ENCODE data around the gene IGLON5. TPM values are rescaled to one million over a fixed set of nuclear protein-coding genes. Genes with fewer than 3 reads are reported as not detected.
A peak's percentile ranks its signal among the peaks of the same experiment; 100 is the strongest.

IGLON5 gene
- total RNA-seq, 6 donors from 2014 or later, result 0.09 to 0.10 TPM; not detected in 4

GRCh38 chr19:51372649-51373504 is 61.4 kb downstream of the IGLON5 start, which contains the start of gene NKG7:
NKG7 (minus strand) TSS chr19:51372654; CDS start chr19:51372535, 119 bp downstream.
- H3K4me3 ChIP-seq, result peak within 1 kb of the TSS in 3 of 4 donors; percentile 8 to 34 (median 20)
- WGBS, 2 donors, result 36 to 39% methylated on average over 7 to 9 of the region's 9 CpGs

GRCh38 chr19:51375504-51376221 is 64.2 kb downstream of the IGLON5 start:
- no peaks in the 10 kb centered on the region for H3K36me3 ChIP-seq
- H3K9me3 ChIP-seq, result no peaks in the 10 kb centered on the region
- H3K27me3 ChIP-seq, result no peaks in the 10 kb centered on the region
- TF ChIP-seq EP300 (IDR thresholded peaks at IDR 0.05), result no peak
- no peak for TF ChIP-seq POLR2AphosphoS5 (IDR thresholded peaks at IDR 0.05)
- TF ChIP-seq POLR2A (IDR thresholded peaks at IDR 0.05), result no peak
- TF ChIP-seq CTCF (IDR thresholded peaks at IDR 0.05), result no peak
- peaks cover 0 to 4% (median 0%) of the 10 kb centered on the region in 4 donors for H3K4me1 ChIP-seq
- H3K4me3 ChIP-seq, result no peak overlapping the region
- WGBS, 2 donors, result 42 to 79% methylated on average over 11 of the region's 11 CpGs
- ATAC-seq (ENCODE audit: low FRiP score in 2 of 2) (no peak), DNase-seq (no peak)
- H3K27ac ChIP-seq, result no peak overlapping the region

More at GRCh38 chr19:51372649-51373504, 61.4 kb downstream of the IGLON5 start, which contains the start of gene NKG7:
- peak in 1 of 2 donors; percentile 44 for DNase-seq
- H3K9me3 ChIP-seq, result no peaks in the 10 kb centered on the region
- TF ChIP-seq POLR2AphosphoS5 (IDR thresholded peaks at IDR 0.05) (peak in 1 of 2 donors; percentile 10), EP300 (IDR thresholded peaks at IDR 0.05) (no peak)
- H3K36me3 ChIP-seq, result no peaks in the 10 kb centered on the region
- peaks cover 3 to 12% (median 8%) of the 10 kb centered on the region in 4 donors for H3K4me1 ChIP-seq
- H3K27ac ChIP-seq, result peak within 1 kb of the TSS; percentile 40 to 72 (median 64)
- no peak for ATAC-seq (ENCODE audit: low FRiP score in 2 of 2)
- no peaks in the 10 kb centered on the region for H3K27me3 ChIP-seq

- Histone ChIP-seq H3K4me3 (no peak overlapping the region), H3K27me3 (no peaks in the 10 kb centered on the region), H3K4me1 (no peaks in the 10 kb centered on the region), H3K36me3 (no peaks in the 10 kb centered on the region), H3K9me3 (peaks cover 0 to 2% (median 0%) of the 10 kb centered on the region in 4 donors), H3K27ac (no peak overlapping the region)
- no peak for DNase-seq
- 94% methylated on average over 2 of the region's 2 CpGs for WGBS, 2 donors
- no peak for ATAC-seq (ENCODE audit: low FRiP score in 2 of 2)
- TF ChIP-seq POLR2AphosphoS5 (IDR thresholded peaks at IDR 0.05), result no peak
- no peak for TF ChIP-seq POLR2A (IDR thresholded peaks at IDR 0.05)
- TF ChIP-seq CTCF (IDR thresholded peaks at IDR 0.05), result no peak
- no peak for TF ChIP-seq EP300 (IDR thresholded peaks at IDR 0.05)
Observed at GRCh38 chr19:51377422-51377821, 66.0 kb downstream of the IGLON5 start.

GRCh38 chr19:51380379-51380778 is 68.9 kb downstream of the IGLON5 start:
- DNase-seq (no peak), ATAC-seq (ENCODE audit: low FRiP score in 2 of 2) (no peak)
- peaks cover 0 to 2% (median 0%) of the 10 kb centered on the region in 4 donors for H3K9me3 ChIP-seq
- WGBS, 2 donors, result 95 to 96% methylated on average over 9 of the region's 9 CpGs
- no peak overlapping the region for H3K4me3 ChIP-seq
- H3K27me3 ChIP-seq, result no peaks in the 10 kb centered on the region
- TF ChIP-seq POLR2A (IDR thresholded peaks at IDR 0.05) (no peak), CTCF (IDR thresholded peaks at IDR 0.05) (no peak), EP300 (IDR thresholded peaks at IDR 0.05) (no peak), POLR2AphosphoS5 (IDR thresholded peaks at IDR 0.05) (no peak)
- no peaks in the 10 kb centered on the region for H3K4me1 ChIP-seq
- no peak overlapping the region for H3K27ac ChIP-seq
- H3K36me3 ChIP-seq, result no peaks in the 10 kb centered on the region

Other genes starting within 250 kb of the IGLON5 start
- 10 to 100 TPM in 1 of 6 donors, 1 to 10 TPM in 1, under 1 TPM in 2, not detected in 2; 0.54 to 24.1 (median 1.9) TPM for gene KLK13, start 246.6 kb upstream of the IGLON5 start, total RNA-seq
- gene KLK14, start 228.8 kb upstream of the IGLON5 start, total RNA-seq, result 1 to 10 TPM in 3 of 6 donors, not detected in 3; 1.2 to 2.1 (median 2.0) TPM
- 10 to 100 TPM in 5 of 6 donors, 1 to 10 TPM in 1; 9.5 to 23.0 (median 15.1) TPM for gene CTU1, start 203.2 kb upstream of the IGLON5 start, total RNA-seq
- gene SIGLEC9, start 186.7 kb upstream of the IGLON5 start, total RNA-seq, result 10 to 100 TPM in 5 of 6 donors, 1 to 10 TPM in 1; 6.8 to 47.1 (median 24.6) TPM
- gene SIGLEC7, start 169.3 kb upstream of the IGLON5 start, total RNA-seq, result 10 to 100 TPM in 1 of 6 donors, 1 to 10 TPM in 5; 3.4 to 10.9 (median 8.1) TPM
- 10 to 100 TPM in 5 of 6 donors, 1 to 10 TPM in 1; 8.4 to 32.2 (median 21.6) TPM for gene CD33, start 86.6 kb upstream of the IGLON5 start, total RNA-seq
- not detected for gene SIGLECL1, start 60.6 kb upstream of the IGLON5 start, total RNA-seq
- 10 to 100 TPM in 1 of 6 donors, 1 to 10 TPM in 4, under 1 TPM in 1; 0.76 to 13.6 (median 2.8) TPM for gene VSIG10L, start 30.5 kb downstream of the IGLON5 start, total RNA-seq
- 100 to 1,000 TPM in 1 of 6 donors, 10 to 100 TPM in 5; 59.7 to 102 (median 86.6) TPM for gene ETFB, start 54.7 kb downstream of the IGLON5 start, total RNA-seq
- 1 to 10 TPM in 2 of 6 donors, under 1 TPM in 1, not detected in 3; 0.89 to 3.0 (median 1.7) TPM for gene CLDND2, start 57.4 kb downstream of the IGLON5 start, total RNA-seq
- 10 to 100 TPM in 2 of 6 donors, 1 to 10 TPM in 4; 3.4 to 25.8 (median 9.7) TPM for gene NKG7, start 61.0 kb downstream of the IGLON5 start, total RNA-seq
- under 1 TPM in 1 of 6 donors, not detected in 5; 0.29 TPM for gene LIM2, start 76.3 kb downstream of the IGLON5 start, total RNA-seq
- 1 to 10 TPM in 1 of 6 donors, under 1 TPM in 2, not detected in 3; 0.34 to 2.0 (median 0.40) TPM for gene C19orf84, start 78.9 kb downstream of the IGLON5 start, total RNA-seq
- 10 to 100 TPM; 13.2 to 76.5 (median 16.9) TPM for gene SIGLEC10, start 106.0 kb downstream of the IGLON5 start, total RNA-seq
- gene SIGLEC8, start 146.8 kb downstream of the IGLON5 start, total RNA-seq, result 1 to 10 TPM in 3 of 6 donors, under 1 TPM in 3; 0.78 to 4.2 (median 1.8) TPM
- not detected for gene CEACAM18, start 166.9 kb downstream of the IGLON5 start, total RNA-seq
- gene SIGLEC12, start 190.2 kb downstream of the IGLON5 start, total RNA-seq, result 1 to 10 TPM in 4 of 6 donors, under 1 TPM in 1, not detected in 1; 0.30 to 4.5 (median 3.3) TPM
- 1 to 10 TPM in 3 of 6 donors, not detected in 3; 7.2 to 7.9 (median 7.8) TPM for gene SIGLEC6, start 220.0 kb downstream of the IGLON5 start, total RNA-seq